Parathyroid adenoma (tissue), 2 donors: ENCODE measurements around the gene SLC7A14.
A peak's percentile ranks its signal among the peaks of the same experiment; 100 is the strongest.

Experiments used
- H2AFZ ChIP-seq: fragments of 300-600 bp; sonication (generic); one replicate; pipeline ENCODE4 v1.7.0; 2017; ENCODE audit warnings: antibody characterized with exemption, mild to moderate bottlenecking
- H3K27ac ChIP-seq: fragments of 300-600 bp; sonication (generic); one replicate; pipeline ENCODE4 v1.7.0; 2017
- H3K27me3 ChIP-seq: fragments of 300-600 bp; sonication (generic); one replicate; pipeline ENCODE4 v1.7.0; 2017; ENCODE audit warnings: low read length; ENCODE audit not compliant: control insufficient read depth, insufficient read depth
- H3K36me3 ChIP-seq: fragments of 300-600 bp; sonication (generic); one replicate; pipeline ENCODE4 v1.7.0; 2017; ENCODE audit warnings: low read length; ENCODE audit not compliant: control insufficient read depth, insufficient read depth
- H3K4me1 ChIP-seq: fragments of 300-600 bp; sonication (generic); one replicate; pipeline ENCODE4 v1.7.0; 2017; ENCODE audit warnings: control low read depth
- H3K4me2 ChIP-seq: fragments of 300-600 bp; sonication (generic); one replicate; pipeline ENCODE4 v1.7.0; 2017; ENCODE audit warnings: low read length
- H3K4me3 ChIP-seq: fragments of 300-600 bp; sonication (generic); one replicate; pipeline ENCODE4 v1.7.0; 2017; ENCODE audit warnings: low read depth, low read length
- H3K79me2 ChIP-seq: fragments of 300-600 bp; sonication (generic); one replicate; pipeline ENCODE4 v1.7.0; 2017; ENCODE audit warnings: control low read depth
- H3K9ac ChIP-seq: fragments of 300-600 bp; sonication (generic); one replicate; pipeline ENCODE4 v1.7.0; 2017; ENCODE audit warnings: mild to moderate bottlenecking
- H3K9me3 ChIP-seq: fragments of 300-600 bp; sonication (generic); one replicate; pipeline ENCODE4 v1.7.0; 2017; ENCODE audit warnings: low read length; ENCODE audit not compliant: control insufficient read depth
- CTCF ChIP-seq: fragments of 300-600 bp; sonication (generic); IDR thresholded peaks from one replicate; pipeline ENCODE4 v1.7.0; 2017; ENCODE audit warnings: antibody characterized with exemption, mild to moderate bottlenecking
- donor health status: primary hyperparathyroidism.

Gene SLC7A14

GRCh38 chr3:170424879-170425278 lies 161.0 kb downstream of the SLC7A14 start:
- H3K4me2 ChIP-seq, result no peak overlapping the region
- H2AFZ ChIP-seq, result no peak overlapping the region
- no peak overlapping the region for H3K27ac ChIP-seq
- no peaks in the 10 kb centered on the region for H3K36me3 ChIP-seq
- H3K79me2 ChIP-seq, result no peaks in the 10 kb centered on the region
- H3K4me3 ChIP-seq, result no peak overlapping the region
- no peaks in the 10 kb centered on the region for H3K4me1 ChIP-seq
- H3K27me3 ChIP-seq, result no peaks in the 10 kb centered on the region
- H3K9ac ChIP-seq, result no peak overlapping the region
- TF ChIP-seq CTCF, result no peak
- no peaks in the 10 kb centered on the region for H3K9me3 ChIP-seq

GRCh38 chr3:170423001-170423615 lies 162.8 kb downstream of the SLC7A14 start:
- Histone ChIP-seq H2AFZ (no peak overlapping the region), H3K4me2 (no peak overlapping the region), H3K36me3 (no peaks in the 10 kb centered on the region), H3K4me3 (no peak overlapping the region), H3K27ac (no peak overlapping the region), H3K27me3 (no peaks in the 10 kb centered on the region), H3K9ac (no peak overlapping the region), H3K4me1 (peaks cover 4% of the 10 kb centered on the region), H3K9me3 (no peaks in the 10 kb centered on the region), H3K79me2 (no peaks in the 10 kb centered on the region)
- no peak for TF ChIP-seq CTCF

GRCh38 chr3:170421758-170422157 lies 164.1 kb downstream of the SLC7A14 start:
- no peak overlapping the region for H2AFZ ChIP-seq
- no peak overlapping the region for H3K4me3 ChIP-seq
- no peaks in the 10 kb centered on the region for H3K36me3 ChIP-seq
- peaks cover 4% of the 10 kb centered on the region for H3K4me1 ChIP-seq
- H3K79me2 ChIP-seq, result no peaks in the 10 kb centered on the region
- no peak overlapping the region for H3K27ac ChIP-seq
- TF ChIP-seq CTCF, result no peak
- H3K27me3 ChIP-seq, result no peaks in the 10 kb centered on the region
- H3K9ac ChIP-seq, result no peak overlapping the region
- no peaks in the 10 kb centered on the region for H3K9me3 ChIP-seq
- no peak overlapping the region for H3K4me2 ChIP-seq

- H3K4me2 ChIP-seq, result no peak overlapping the region
- TF ChIP-seq CTCF, result no peak
- no peaks in the 10 kb centered on the region for H3K36me3 ChIP-seq
- no peaks in the 10 kb centered on the region for H3K79me2 ChIP-seq
- peaks cover 4% of the 10 kb centered on the region for H3K4me1 ChIP-seq
- H2AFZ ChIP-seq, result no peak overlapping the region
- no peak overlapping the region for H3K4me3 ChIP-seq
- H3K9ac ChIP-seq, result no peak overlapping the region
- no peaks in the 10 kb centered on the region for H3K9me3 ChIP-seq
- no peak overlapping the region for H3K27ac ChIP-seq
- no peaks in the 10 kb centered on the region for H3K27me3 ChIP-seq
These were observed 164.7 kb downstream of the SLC7A14 start for GRCh38 chr3:170421111-170421641.

GRCh38 chr3:170420307-170420821 lies 165.5 kb downstream of the SLC7A14 start:
- H2AFZ ChIP-seq, result peak overlapping the region; percentile 75
- TF ChIP-seq CTCF, result no peak
- H3K36me3 ChIP-seq, result no peaks in the 10 kb centered on the region
- no peaks in the 10 kb centered on the region for H3K27me3 ChIP-seq
- H3K4me2 ChIP-seq, result no peak overlapping the region
- H3K9ac ChIP-seq, result no peak overlapping the region
- no peaks in the 10 kb centered on the region for H3K79me2 ChIP-seq
- no peak overlapping the region for H3K4me3 ChIP-seq
- no peaks in the 10 kb centered on the region for H3K9me3 ChIP-seq
- H3K4me1 ChIP-seq, result peaks cover 4% of the 10 kb centered on the region
- no peak overlapping the region for H3K27ac ChIP-seq
